Hematopoietic multipotent progenitor cell treated with erythropoietin and hydrocortisone succinate and interleukin-3 and kit ligand, for 15 days (in vitro differentiated cells): Measurements from ENCODE around the gene PXDN.

Experiments
- DNase-seq: peaks from one replicate; pipeline ENCODE4 v3.0.0-alpha.2; 2015; ENCODE audit warnings: low spot score

PXDN gene

DNA sequence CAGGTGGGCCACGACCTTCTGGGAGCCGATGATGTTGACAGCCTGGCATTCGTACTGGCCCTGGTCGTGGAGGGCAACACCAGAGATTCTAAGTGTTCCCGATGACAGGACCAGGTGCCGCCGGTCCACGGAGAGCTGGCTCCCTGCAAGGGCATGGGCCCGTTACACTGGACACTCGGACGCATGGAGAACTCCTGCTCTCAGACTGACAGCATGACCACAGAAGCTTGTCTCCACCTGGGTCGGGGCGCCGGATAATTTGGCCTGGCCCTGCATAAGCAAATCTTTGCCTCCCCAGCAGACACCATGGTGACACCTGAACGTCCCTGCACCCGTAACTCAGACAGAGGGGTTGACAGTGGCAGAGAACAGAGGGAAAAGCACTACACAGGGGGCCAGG is 80.7 kb downstream of the PXDN start:
- no peak for DNase-seq

DNA sequence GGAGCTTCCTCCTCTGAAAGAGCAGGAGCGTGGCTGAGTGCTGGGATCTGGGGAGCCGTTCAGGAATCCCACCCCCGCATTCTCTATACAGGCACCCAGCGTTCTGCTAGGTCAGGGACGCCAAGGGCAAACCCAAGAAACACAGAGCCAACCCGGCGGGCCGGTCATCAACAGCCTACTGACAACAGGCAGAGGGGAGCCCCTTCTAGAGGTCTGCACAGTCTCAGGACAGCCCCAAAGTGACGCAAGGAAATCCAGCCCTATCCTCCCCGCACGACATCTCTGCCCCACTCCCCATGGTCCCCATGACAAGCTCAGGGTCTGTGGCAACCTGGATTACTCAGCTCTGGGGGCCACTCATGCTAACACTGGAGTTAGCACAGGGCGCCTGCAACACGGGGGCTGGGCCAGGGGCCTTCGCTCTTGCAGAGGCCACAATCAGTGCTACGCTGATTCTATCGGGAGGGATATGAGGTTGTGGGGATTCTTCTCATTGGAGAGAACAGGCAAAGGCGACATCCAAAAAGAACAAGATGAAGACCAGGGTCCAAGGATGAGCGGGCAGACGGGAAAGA is 81.6 kb downstream of the PXDN start:
- no peak for DNase-seq

DNA sequence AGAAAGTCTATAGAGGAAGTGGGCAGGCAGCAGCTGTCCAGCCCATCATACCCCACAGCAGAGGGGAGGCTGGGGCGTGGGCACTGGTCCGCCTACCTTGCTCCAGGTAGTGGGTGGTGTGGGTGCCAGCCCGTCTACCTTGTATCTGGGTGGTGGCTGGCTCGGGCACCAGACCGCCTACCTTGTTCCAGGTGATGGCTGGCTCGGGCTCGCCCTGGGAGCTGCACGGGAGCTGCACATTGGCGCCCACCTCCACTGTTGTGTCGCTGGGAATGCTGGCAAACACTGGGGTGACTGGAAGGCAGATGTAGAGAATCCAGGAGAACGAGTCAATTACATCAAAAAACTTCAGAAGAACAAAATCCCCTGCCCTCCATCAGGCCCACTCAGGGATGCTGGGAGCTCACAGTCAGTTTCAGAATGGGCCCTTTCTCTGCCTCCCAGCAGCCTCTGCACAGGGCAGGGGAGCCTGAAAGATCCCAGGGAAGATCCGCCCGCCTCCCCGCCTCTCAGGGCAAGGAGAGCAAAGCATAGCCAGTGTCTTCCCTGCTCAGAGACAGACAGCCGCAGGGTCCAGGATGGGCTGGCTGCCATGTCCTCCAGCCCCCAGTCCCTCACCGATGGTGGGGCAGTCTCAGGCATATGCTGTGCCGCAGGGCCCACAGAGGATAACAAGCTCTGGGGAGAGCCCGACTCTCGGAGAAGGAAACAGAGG is 82.3 kb downstream of the PXDN start:
- no peak for DNase-seq

DNA sequence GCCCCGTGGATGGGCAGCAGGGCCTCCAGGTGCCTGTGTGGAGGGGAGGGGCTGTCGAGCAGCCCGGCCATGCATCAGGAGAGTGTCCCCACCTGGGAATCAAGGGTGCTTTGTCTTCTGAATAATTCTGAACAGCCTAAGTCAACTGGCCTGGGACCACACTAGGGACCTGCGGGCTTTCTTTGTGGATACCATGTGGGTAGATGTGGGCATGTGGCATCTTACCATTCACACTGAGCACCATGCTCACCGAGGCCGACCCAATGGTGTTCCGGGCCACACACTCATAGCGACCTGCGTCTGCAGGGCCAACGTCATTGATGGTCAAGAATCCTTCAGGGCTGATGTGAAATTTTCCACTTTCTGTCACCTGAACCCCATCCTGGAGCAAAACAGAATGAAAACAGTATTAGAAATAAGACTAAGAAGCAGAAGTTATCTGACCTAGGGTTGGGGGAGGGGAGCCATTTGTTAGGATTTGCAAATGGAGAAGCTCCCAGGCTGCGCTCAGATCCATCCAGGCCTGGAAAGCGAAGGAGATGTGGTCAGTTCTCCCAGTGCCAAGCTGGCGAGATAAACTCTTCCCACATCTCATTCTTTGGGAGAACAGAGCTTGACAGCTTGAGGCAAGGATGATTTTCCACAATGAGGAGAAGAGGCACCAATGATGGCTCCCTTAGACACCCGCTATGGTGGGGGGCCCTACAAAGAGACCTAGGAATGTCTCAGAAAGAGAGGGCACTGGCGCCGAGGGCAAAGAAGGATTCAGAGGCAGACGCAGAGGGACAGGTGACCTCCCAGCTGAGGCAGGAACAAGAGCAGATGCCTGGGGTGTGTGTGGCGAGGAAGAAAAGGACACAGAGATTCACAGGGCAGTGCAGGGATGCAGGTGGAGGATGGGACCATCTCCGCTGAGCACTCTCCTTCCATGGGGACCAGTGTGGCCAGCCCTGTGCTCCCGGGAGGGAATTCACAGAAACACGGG is 83.4 kb downstream of the PXDN start:
- no peak for DNase-seq

DNA sequence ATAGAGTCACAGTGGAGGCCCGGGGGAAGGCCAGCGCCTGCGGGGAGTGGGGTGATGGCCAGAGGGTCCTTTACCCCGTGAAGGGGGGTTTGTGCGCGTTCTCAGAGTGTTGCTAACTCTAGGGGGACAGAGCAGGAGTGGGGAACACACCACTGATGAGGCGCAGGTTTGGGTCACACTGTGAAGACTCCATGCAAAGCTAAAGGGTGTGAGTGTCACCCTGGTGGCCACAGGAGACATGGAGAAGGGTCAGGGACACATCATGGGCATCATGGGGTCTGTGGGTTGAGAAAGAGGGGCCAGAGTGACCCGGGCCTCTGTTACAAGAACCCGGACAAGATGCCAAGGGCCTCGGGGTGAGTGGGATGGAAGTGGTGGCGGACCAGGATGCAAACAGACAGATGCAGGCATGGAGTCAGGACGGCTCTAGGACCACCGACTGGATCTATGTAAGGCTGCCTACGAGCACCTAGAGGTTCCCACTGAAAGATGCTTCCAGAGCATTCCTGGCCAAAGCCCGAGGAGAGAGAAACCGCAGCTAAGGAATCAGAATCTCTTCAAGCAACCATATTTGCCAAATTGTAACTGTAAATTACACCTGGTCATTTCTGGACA is 84.3 kb downstream of the PXDN start:
- no peak for DNase-seq

DNA sequence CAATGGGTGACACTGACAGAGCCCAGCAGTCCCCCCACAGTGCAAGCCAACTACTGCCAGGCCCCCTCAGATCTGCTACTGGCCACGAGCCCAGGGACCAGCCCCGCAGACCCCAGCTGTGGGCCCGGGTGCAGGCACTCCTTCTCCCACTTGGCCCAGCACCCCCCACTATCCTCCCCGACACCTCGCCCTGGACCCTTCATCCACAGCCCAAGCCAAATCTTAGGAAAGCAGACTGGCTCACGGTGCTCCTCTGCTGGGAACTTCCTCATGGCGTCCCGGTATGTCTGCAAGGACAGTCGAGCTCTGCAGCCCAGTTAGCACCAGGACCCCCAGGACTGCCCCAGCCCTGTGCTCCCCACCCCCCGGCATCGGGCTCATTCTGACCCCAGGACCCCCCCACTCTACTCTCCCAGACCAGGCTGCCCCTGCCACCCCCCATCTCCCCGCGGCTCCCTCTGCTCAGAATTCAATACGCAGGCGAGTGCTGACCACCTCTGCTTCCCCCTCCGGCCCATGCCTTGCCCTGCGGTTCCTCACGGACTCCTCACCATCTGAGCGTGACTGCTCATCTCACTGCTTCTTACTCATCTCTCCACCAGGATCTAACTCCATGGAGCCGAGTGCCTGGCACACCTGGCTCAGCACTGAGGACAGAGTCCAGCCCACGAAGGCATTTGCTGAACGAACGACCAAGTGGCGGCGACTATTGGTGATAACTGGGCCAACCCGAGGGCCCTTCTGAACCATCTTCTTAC is 85.7 kb downstream of the PXDN start:
- no peak for DNase-seq

DNA sequence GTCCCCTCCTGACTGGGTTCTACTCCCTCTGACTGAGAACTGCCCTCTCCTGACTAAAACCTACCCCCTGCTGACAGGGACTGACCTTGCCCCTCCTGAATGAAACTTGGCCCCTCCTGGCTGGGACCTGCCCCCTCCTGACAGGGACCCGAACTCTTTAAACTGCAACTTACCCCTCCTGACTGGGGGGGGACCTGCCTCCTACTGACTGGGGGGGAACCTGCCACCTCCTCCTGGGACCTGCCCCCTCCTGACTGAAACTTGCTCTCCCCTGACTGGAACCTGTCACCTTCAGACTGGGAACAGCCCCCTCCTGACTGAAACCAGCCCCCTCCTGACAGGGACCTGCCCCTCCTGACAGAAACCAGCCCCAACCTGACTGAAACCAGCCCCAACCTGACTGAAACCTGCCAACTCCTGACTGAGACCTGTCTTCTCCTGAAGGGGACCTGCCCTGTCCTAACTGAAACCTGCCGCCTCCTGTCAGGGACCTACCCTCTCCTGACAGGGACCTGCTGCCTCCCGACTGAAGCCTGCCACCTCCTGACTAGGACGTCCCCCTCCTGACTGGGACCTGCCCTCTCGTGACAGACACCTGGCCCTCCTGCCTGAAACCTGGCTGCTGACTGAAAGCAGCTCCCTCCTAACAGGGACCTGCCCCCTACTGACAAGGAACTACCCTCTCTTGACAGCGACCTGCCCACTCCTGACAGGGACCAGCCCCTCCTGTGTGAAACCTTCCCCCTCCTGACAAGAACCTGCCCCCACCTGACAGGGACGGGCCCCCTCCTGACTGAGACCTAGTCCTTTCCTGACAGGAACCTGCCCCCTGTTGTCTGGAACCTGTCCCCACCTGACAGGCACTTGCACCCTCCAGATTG is 87.1 kb downstream of the PXDN start:
- no peak for DNase-seq

DNA sequence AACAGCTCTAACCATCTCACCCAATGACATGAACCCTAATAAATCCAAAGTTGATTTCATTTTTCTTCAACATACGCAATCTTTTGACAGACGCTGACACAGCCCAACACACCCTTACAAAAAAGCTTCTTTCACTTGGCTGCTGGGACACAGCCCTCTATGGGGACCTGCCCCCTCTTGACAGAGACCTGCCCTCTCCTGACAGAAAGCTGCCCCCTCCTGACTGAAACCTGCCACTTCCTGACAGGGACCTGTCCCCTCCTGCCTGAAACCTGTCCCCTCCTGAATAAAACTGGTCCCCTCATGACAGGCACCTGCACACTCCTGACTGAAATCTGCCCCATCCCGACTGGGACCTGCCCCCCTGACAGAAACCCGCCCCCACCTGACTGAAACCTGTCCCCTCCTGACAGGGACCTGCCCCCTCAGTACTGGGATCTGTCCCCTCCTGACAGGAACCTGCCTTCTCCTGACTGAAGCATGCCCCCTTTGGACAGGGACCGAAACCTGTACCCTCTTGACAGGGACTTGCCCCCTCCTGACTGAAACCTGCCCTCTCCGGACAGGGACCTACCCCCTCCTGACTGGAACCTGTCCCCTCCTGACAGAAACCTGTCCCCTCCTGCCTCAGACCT is 87.9 kb downstream of the PXDN start:
- DNase-seq: no peak

DNA sequence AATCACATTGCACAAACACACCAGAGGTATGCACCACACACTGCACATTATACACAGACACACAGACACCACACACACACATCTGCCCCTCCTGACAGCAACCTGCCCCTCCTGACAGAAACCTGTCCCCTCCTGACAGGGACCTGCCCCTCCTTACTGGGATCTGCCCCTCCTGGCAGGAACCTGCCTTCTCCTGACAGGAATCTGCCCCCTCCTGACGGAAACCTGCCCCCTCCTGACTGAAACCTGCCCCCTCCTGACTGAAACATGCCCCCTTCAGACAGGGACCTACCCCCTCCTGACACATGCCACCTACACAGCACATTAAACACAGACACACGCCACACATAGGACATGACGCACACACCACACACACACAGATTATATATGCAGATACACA is 88.9 kb downstream of the PXDN start:
- DNase-seq: no peak

DNA sequence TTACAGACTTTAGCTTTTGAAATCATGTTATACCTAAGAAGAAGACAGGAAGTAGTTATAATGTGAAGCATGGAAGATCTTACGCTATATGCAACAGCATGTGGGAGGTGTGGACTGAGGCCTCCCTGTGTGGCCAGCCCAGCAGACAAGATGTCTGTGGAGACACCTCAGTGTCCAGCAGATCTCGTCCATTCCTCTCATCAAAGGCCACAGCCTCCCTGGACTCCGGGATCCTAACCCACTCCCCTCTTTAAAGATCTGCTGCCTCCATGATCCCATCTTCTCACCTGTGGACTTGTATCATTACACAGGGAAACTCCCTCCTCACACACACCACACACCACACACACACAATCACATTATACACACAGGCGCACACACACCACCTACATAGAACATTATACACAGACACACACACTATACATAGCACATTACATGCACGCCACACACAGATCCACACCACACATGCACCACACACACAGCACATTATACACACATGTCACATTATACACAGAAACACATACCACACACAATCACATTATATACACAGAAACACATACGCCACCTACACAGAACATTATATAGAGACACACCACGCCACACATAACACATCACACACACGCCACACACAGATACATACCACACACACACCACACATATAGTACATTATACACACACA is 89.5 kb downstream of the PXDN start:
- DNase-seq: no peak

DNA sequence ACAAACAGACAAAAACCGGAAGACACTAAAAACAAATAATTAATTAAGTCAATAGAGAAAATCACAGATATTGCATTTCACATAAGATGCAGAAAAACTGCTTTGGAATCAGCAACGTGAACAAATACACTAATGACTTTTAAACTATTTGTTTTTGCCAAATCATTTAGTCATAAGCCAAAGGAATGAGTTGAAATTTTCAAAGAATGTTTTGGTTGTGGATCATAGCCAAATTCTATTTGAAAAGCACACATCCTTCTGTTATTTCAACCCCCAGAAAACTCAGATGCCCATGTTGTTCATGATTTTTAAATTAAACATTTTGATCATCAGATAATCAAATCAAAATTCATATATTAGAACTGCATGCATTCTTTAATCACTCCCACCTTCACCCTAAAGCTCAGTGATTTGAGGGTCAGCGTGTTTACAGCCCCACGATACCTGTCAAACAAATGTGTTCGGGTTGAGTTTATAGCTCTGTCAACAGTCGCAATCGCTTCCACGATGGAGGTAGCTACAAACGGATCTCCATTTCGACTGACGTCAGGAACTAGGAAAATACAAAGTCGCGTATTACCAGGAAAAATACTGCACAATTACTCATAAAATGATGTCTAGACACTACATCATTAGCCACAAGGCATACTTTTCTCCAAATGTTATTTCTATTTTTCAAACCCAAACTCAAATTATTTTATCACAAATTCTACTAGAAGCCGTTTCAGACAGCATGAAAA is 90.2 kb downstream of the PXDN start:
- no peak for DNase-seq

DNA sequence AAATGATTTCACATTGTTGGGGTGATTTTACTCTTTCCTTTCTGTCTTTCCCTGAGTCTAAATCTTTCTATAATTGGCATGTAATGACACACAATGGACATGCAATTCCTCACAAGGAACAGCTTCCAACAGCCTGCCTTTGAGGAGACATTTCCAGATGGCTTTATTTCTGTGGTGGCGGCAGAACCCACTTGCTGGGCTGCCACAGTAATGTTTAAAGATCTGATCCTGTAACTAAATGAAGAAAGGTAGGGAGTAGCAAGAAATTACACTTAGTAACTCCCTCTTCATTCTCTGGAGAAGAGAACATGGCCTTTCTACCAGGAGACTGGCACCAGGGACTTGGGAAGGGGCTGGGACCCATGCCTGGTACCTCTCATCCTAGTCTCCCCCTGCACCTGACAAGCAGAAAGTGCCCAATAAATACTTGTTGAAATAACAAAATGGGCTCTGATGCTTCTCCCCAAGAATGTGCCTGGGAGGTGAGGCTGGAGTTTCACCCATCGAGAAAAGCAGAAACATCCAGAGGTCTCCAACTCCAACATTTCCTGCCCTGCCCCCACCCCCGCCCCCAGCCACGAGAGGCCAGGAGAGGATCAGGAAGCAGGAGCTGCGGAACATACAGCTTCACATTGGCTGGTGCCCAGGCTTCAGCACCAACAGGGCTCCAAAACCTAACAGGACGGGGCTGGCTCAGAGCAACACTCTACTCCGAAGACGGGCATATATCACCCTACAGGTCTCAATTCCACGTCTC is 92.1 kb downstream of the PXDN start:
- no peak for DNase-seq

DNA sequence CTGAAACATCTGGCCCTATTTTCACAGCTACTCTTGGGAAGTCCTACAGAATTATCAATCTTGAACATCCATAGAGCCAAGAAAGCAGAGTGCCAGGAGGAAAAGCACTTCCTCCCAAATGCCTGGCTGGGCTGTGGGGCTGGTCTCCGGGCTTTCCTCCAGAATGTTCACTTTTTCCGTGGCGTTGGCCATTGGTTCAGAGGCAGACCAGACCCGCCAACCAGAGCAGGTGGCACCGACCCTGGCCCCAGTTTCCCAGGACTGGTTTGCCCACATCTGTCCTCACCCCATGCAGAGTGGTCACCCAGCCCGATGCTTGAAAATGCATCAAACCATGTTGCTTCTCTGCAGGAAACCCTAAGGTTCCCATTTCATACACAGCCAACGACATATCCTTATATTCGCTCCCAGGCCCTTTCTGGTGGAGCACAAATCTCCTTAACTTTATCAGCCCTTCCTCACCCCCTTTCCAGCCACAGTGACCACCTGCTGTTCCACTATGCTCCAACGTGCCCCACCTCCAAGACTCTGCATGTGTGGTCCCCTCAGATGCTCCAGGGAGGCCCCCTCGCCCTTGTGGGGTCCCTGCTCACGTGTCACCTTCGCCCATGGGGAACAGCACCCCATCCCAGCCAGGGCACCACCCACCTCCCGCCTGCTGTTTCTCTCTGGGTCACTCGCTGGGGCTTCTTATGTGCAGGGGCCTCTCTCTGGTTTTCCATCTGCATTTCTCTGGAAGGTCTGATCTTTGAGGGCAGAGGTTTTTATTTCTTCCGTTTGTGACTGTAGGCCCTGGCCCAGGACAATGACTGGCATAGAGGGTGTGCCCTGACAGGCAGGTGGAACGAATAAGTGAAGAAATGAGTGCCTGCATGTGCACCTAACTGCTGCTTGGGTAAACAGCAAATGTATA is 92.9 kb downstream of the PXDN start:
- DNase-seq: no peak

DNA sequence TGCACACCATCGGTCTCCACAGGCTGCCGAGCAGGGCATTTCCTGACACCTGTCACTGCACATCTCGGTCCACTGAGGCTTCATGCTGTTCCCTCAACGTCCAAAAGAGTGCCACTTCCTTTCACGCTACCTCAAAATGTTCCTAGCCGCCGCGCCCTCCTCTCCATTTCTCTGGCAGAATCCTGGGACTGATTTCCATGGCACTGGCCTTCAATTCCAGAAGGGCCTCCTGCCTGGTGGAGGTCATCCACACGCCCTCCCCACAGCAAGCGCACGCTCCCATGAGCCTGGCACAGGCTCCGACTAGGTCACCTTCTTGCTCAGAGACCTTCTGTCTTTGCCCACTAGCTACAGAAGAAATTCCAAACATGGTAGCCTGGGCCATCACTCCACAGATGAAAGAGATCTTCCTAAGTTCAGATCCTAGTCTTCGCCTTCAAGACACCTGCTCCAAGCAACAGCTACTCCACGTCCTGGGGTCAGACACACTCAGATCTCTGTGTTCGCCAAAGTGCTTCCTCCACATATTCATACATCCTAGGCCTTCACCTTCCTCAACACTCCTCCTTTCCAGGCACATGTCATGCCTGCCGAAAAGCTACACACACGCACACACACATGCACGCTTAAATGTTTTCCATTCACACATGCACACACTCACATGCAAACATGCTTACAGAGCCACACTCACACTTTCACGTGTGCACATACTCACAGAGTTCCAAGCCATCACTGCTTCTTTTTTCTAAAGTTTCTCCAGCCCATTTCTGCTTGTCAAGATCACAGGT is 94.0 kb downstream of the PXDN start:
- no peak for DNase-seq

DNA sequence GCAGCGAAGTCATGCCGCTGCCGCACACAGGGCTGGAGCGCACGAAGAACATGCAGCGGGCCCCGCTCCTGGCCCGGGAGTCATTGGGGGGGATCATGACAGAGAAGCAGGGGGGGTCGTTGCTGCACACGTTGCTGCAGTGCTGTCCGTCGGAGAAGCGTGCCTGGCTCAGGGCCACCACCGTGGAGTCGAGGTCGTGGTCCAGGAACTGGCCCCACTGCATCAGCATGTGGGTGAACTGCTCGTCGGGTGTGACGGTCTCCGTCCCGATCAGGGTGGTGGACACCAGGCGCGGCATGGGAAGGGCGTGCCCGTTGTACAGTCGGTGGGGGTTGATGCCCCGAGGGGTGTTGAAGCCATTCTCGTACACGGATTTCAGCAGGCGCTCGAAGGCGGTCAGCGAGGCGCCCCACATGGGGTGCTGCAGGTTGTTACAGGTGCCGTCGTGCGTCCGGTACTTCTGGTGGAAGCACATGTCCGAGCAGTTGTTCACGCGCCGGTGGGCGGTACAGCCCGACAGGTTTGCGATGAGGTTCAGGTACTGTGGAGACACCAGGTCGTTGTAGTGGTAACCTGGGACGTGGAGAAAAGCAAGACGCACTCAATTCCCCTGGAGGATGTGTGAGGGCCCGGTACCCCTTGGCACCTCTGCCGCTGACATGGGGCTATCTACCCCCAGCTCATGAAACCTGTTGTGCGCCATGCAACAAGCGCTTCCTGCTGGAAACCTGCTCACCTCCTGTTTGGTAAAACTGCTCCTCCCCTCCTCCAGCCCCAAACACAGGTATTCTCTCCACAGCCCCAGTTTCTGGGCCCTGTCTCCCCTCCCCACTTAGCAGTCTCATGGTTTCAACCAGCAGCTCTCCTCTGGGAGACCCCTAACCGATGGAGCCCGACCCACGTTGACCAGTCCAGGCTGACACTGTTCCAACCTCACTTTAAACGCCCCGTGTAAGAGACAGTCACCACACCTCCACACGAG is 94.9 kb downstream of the PXDN start:
- DNase-seq: no peak
